Thoracic aorta (tissue), 2 donors: ENCODE results near the gene GAMT. TPM values are rescaled to one million over a fixed set of nuclear protein-coding genes. Genes with fewer than 3 reads are reported as not detected.

Source experiments
- ATAC-seq: fragments of 150-250 bp; one replicate; pipeline ENCODE4 v1.8.0; 2017; ENCODE audit warnings: low read depth; ENCODE audit not compliant: insufficient number of reproducible peaks, low FRiP score
- DNase-seq: peaks from one replicate; pipeline ENCODE4 v3.0.0-alpha.2; 2020; ENCODE audit warnings: low spot score
- H3K27ac ChIP-seq, 2 donors: fragments of 200-600 bp; sonication (generic); 1 replicate in 1 of 2; 2 replicates in 1 of 2; pipeline ENCODE4 v1.5.1; 2016; ENCODE audit warnings: mild to moderate bottlenecking in 2 of 2, moderate library complexity in 2 of 2
- H3K27me3 ChIP-seq: fragments of 200-600 bp; sonication (generic); replicated peaks from 2 replicates; pipeline ENCODE4 v1.6.0; 2016; ENCODE audit warnings: mild to moderate bottlenecking; ENCODE audit not compliant: insufficient read depth
- H3K36me3 ChIP-seq: fragments of 200-600 bp; sonication (generic); one replicate; pipeline ENCODE4 v1.5.1; 2016
- H3K4me1 ChIP-seq, 2 donors: fragments of 200-600 bp; sonication (generic); 1 replicate in 1 of 2; 2 replicates in 1 of 2; pipeline versions ENCODE4 v1.5.1 to v1.6.0; 2016; ENCODE audit warnings: low read depth in 2 of 2, mild to moderate bottlenecking in 1 of 2; ENCODE audit not compliant: control insufficient read depth in 1 of 2
- H3K4me3 ChIP-seq: fragments of 200-600 bp; sonication (generic); 2 replicates; pipeline ENCODE4 v1.5.1; 2016; ENCODE audit warnings: mild to moderate bottlenecking
- H3K9me3 ChIP-seq: fragments of 200-600 bp; sonication (generic); 2 replicates; pipeline ENCODE4 v1.5.1; 2016
- total RNA-seq, 2 donors: library from RNA; depleted of rRNA; stranded (reverse); fragments of >200 nt; gene quantifications; one replicate each; pipeline versions ENCODE4 v1.1.0 to v1.2.3, GENCODE V29; 2016
- TF ChIP-seq, protein P1 (sequence below): fragments of 200-600 bp; sonication (generic); IDR thresholded peaks from one replicate; pipeline ENCODE4 v1.5.1; 2019; ENCODE audit warnings: antibody characterized with exemption

The GAMT gene
- total RNA-seq, 2 donors from 2014 or later = 27.6 to 55.1 TPM

- no peak for ATAC-seq
- DNase-seq = no peak
Observed at GRCh38 chr19:1409204-1410005, 8.1 kb upstream of the GAMT start.

DNA sequence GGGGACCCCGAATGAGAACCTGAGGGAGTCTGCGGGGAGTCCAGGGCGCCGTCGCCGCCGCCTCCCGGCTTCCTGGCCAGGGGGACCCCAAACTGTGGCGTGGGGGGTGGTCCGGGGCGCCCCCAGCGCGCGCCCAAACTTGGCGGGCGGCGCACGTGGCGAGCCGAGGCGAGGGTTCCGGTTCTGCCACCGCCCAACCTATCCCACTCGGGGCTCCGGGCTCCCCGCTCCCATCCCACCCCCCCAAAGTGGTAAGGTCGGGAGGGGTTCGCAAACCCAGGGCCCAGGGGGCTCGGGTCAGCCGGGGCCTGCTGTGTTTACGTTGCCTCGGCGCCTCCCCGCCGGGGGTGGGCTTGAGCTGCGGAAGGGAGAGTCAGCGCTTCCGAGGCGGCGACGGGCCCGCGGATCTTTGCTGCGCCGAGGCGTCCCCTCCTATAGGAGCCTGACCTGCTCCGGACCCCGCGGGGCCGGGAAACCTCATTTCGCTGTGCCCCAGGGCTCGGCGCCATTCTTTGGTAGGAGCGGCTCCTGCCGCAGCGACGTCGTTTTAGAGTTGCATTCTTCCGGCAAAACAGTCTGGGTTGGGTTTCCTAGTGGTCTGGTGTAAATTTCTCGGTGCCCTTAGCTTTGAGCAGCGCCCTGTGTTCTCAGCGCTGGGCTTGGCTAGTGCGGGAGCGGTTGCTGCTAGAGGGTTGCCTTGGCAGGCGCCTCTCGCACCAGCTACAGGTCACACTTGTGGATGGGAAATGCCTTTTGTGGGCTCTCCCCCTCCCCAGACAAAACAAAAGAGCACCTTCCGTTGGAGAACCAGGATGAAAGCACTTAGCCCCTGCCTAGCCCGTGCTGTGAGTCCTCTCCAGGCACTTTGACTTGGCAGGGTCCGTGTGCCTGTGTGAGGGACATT lies 7.2 kb upstream of the GAMT start:
- TF ChIP-seq, protein P1, sequence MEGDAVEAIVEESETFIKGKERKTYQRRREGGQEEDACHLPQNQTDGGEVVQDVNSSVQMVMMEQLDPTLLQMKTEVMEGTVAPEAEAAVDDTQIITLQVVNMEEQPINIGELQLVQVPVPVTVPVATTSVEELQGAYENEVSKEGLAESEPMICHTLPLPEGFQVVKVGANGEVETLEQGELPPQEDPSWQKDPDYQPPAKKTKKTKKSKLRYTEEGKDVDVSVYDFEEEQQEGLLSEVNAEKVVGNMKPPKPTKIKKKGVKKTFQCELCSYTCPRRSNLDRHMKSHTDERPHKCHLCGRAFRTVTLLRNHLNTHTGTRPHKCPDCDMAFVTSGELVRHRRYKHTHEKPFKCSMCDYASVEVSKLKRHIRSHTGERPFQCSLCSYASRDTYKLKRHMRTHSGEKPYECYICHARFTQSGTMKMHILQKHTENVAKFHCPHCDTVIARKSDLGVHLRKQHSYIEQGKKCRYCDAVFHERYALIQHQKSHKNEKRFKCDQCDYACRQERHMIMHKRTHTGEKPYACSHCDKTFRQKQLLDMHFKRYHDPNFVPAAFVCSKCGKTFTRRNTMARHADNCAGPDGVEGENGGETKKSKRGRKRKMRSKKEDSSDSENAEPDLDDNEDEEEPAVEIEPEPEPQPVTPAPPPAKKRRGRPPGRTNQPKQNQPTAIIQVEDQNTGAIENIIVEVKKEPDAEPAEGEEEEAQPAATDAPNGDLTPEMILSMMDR = no peak
- ATAC-seq = no peak
- peak overlapping the region; percentile 99 for H3K4me3 ChIP-seq
- no peaks in the 10 kb centered on the region for H3K9me3 ChIP-seq
- peaks cover 28 to 52% of the 10 kb centered on the region in 2 donors for H3K4me1 ChIP-seq
- DNase-seq = no peak
- no peaks in the 10 kb centered on the region for H3K36me3 ChIP-seq
- no peaks in the 10 kb centered on the region for H3K27me3 ChIP-seq
- H3K27ac ChIP-seq = peak overlapping the region; percentile 88 to 96

More at GRCh38 chr19:1409204-1410005, 8.1 kb upstream of the GAMT start:
- TF ChIP-seq, protein P1 = no peak
- H3K36me3 ChIP-seq = no peaks in the 10 kb centered on the region
- peak overlapping the region; percentile 99 for H3K4me3 ChIP-seq
- no peaks in the 10 kb centered on the region for H3K9me3 ChIP-seq
- peaks cover 28 to 52% of the 10 kb centered on the region in 2 donors for H3K4me1 ChIP-seq
- H3K27ac ChIP-seq = peak overlapping the region; percentile 88 to 96
- H3K27me3 ChIP-seq = no peaks in the 10 kb centered on the region

DNA sequence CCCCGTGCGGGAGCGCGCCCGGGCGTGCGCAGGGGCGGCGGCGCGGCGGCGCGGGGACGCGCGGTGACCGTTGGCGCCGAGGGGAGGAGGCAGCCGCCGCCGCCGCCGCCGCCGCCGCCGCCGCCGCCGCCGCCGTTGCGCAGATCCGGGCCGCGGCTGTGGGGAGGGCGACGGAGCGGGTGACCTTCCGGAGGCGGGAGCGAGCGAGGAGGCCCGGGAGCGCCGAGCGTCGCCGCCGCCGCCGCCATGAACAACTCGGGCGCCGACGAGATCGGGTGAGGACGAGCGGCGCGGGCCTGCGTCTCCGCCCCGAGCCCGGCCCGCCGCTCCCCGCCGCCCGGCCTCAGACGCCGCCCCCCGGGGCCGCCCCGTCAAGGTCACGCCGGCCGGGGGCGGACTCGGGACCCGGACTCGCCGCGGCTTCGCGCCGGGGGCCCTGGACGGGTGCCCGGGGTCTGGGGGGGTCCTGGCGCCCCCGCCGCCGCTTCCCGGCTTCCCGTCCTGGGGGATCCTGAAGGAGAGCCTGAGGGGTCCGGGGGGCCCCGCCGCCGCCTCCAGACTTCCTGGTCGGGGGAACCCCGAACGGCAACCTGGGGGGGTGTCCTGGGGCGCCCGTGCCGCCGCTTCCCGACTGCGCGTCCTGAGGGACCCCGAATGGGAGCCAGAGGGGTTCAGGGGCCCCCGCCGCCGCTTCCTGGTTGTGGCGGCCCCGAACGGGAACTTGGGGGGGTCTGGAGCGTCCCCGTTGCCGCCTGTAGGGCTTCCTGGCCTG lies 6.4 kb upstream of the GAMT start, which contains the start of gene DAZAP1:
Gene DAZAP1, plus strand, starts transcription at position 59 of the 772 bp plus-strand sequence. Its CDS starts 188 bp downstream, at position 247.
- Histone ChIP-seq H3K4me3 (peak within 1 kb of the TSS; percentile 99), H3K4me1 (peaks cover 28 to 46% of the 10 kb centered on the region in 2 donors), H3K36me3 (no peaks in the 10 kb centered on the region), H3K9me3 (no peaks in the 10 kb centered on the region), H3K27me3 (no peaks in the 10 kb centered on the region), H3K27ac (peak within 1 kb of the TSS; percentile 88 to 96)
- no peak for ATAC-seq
- no peak for DNase-seq
- TF ChIP-seq, protein P1 = no peak

DNA sequence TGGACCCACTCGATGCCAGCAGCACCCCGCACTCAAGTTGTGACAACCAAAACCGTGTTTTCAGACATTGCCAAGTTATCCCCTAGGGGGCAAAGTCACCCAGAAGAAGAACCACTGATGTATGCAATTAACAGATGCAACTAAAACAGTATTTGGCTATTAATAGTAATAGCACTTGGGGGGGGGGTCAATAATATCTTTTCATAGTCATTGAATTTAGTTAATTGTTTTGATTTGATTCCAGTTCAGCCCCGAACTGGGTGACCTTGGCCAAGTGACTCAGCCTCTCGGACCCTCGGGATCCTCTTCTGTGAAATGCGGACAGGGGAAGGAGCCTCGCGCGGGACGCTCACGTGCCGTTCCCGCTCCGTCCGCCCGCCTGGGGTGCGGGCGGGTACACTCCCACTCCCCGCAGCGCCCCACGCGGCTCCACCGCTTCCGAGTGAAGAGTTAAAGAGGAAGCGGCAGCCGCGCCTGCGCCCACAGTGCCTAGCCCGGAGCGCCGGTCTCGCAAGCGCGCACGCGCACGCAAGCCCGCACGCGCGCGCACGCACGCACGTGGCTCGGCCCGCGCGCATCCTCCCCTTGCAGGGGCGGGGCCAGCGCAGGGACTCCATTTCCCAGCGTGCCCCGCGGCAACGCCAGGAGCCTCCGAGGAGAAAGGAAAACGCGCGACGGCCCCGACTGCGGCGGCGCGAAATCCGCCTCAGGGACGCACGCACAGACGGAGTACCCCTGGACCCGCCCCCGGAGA lies 5.6 kb upstream of the GAMT start:
- Histone ChIP-seq H3K9me3 (no peaks in the 10 kb centered on the region), H3K27ac (peak overlapping the region in 1 of 2 donors; percentile 55), H3K4me3 (peak overlapping the region; percentile 75), H3K4me1 (peaks cover 28 to 46% of the 10 kb centered on the region in 2 donors), H3K27me3 (no peaks in the 10 kb centered on the region), H3K36me3 (no peaks in the 10 kb centered on the region)
- TF ChIP-seq, protein P1 = peak; percentile 16
- ATAC-seq (peak; percentile 86), DNase-seq (peak; percentile 87)
